AG04450 (cell line): ENCODE results near the gene HELZ. TPM values are rescaled to one million over a fixed set of nuclear protein-coding genes. Genes with fewer than 3 reads are reported as not detected.
"Not testable (repeated sequence)": the region's sequence is repeated elsewhere in the genome, so short reads cannot be mapped to it uniquely, and the experiment has no call there.

Source experiments
- CTCF ChIA-PET: fragments of 300-600, 350-600 bp; formaldehyde crosslinking; extraction: SDS; loops from one replicate; lab custom pipeline; 2022; ENCODE audit warnings: antibody characterized with exemption, inconsistent platforms; lab: Charles Lee
- POLR2A ChIA-PET: fragments of 350-600 bp; formaldehyde crosslinking; extraction: SDS; loops from one replicate; lab custom pipeline; 2021; ENCODE audit warnings: antibody characterized with exemption, inconsistent platforms; lab: Yijun Ruan, JAX
- DNase-seq: peaks from one replicate; pipeline ENCODE4 v3.0.0-alpha.2; 2011; ENCODE audit warnings: low read depth, low spot score
- H3K27ac ChIP-seq: one replicate; pipeline ENCODE4 v1.5.1; 2012; ENCODE audit warnings: low read depth, low read length, control low read depth
- H3K27me3 ChIP-seq: one replicate; pipeline ENCODE4 v1.6.0; 2012; ENCODE audit warnings: low read length; ENCODE audit not compliant: control insufficient read depth, insufficient read depth
- H3K4me3 ChIP-seq: 2 replicates; pipeline ENCODE4 v1.5.1; 2011; ENCODE audit warnings: mild to moderate bottlenecking, low read depth, low read length, control low read depth
- H3K9me3 ChIP-seq: 2 replicates; pipeline ENCODE4 v1.5.1; 2012; ENCODE audit warnings: low read length; ENCODE audit not compliant: control insufficient read depth, insufficient read depth
- CTCF ChIP-seq: IDR thresholded peaks from 2 replicates; pipeline ENCODE4 v1.5.1; 2011; ENCODE audit warnings: low read depth, low read length, control low read depth, inconsistent platforms
- polyA plus RNA-seq: library from polyadenylated mRNA; depleted of rRNA; stranded (reverse); fragments of >200 nt; gene quantifications from 2 replicates; pipeline ENCODE4 v1.2.3, GENCODE V29; 2011

Gene HELZ
- polyA plus RNA-seq, 1 experiment = 28.2 TPM

GRCh38 chr17:67126983-67127382, 118.0 kb downstream of the HELZ start:
- no peak for TF ChIP-seq CTCF
- ChIA-PET CTCF (no interaction called here), POLR2A (no interaction called here)
- Histone ChIP-seq H3K4me3 (no peak overlapping the region), H3K27me3 (no peaks in the 10 kb centered on the region), H3K27ac (no peak overlapping the region), H3K9me3 (no peaks in the 10 kb centered on the region)
- DNase-seq = no peak

GRCh38 chr17:67126543-67126942, 118.5 kb downstream of the HELZ start:
- H3K4me3 ChIP-seq, H3K9me3 ChIP-seq, H3K27ac ChIP-seq, DNase-seq, CTCF ChIA-PET, H3K27me3 ChIP-seq: not testable (repeated sequence)
- POLR2A ChIA-PET = interaction anchor here (0.6 kb wide), 1 partner anchor 234 kb away, joined by 3 read pairs; no protein-coding TSS in a partner anchor

- Histone ChIP-seq H3K27ac (no peak overlapping the region), H3K9me3 (no peaks in the 10 kb centered on the region), H3K27me3 (no peaks in the 10 kb centered on the region), H3K4me3 (no peak overlapping the region)
- ChIA-PET CTCF (no interaction called here), POLR2A (interaction anchor here (0.6 kb wide), 1 partner anchor 235 kb away, joined by 3 read pairs; no protein-coding TSS in a partner anchor)
- TF ChIP-seq CTCF = no peak
- no peak for DNase-seq
Observed at GRCh38 chr17:67125924-67126323, 119.1 kb downstream of the HELZ start.

GRCh38 chr17:67125417-67125816, 119.6 kb downstream of the HELZ start:
- DNase-seq = no peak
- ChIA-PET POLR2A (no interaction called here), CTCF (no interaction called here)
- no peak for TF ChIP-seq CTCF
- no peaks in the 10 kb centered on the region for H3K27me3 ChIP-seq
- H3K27ac ChIP-seq = no peak overlapping the region
- H3K9me3 ChIP-seq = no peaks in the 10 kb centered on the region
- H3K4me3 ChIP-seq = no peak overlapping the region

GRCh38 chr17:67124450-67125148, 120.4 kb downstream of the HELZ start:
- CTCF ChIA-PET = no interaction called here

More at GRCh38 chr17:67124450-67125148, 120.4 kb downstream of the HELZ start:
- no peak overlapping the region for H3K27ac ChIP-seq
- no peak for DNase-seq
- no peaks in the 10 kb centered on the region for H3K27me3 ChIP-seq
- POLR2A ChIA-PET = no interaction called here
- H3K9me3 ChIP-seq = no peaks in the 10 kb centered on the region
- TF ChIP-seq CTCF = no peak
- H3K4me3 ChIP-seq = no peak overlapping the region
